ENCODE results near the gene FKBP2.

FKBP2 gene

GRCh38 chr11:64259533-64260067 lies 18.7 kb downstream of the FKBP2 start:
- no peak overlapping the region for H3K4me3 ChIP-seq (replicated peaks; ENCODE audit: insufficient read depth, low read length)
- no peak overlapping the region for H3K27ac ChIP-seq (replicated peaks)
- no peaks in the 10 kb centered on the region for H3K27me3 ChIP-seq (ENCODE audit: insufficient read depth, poor library complexity, severe bottlenecking)
- TF ChIP-seq GABPA (IDR thresholded peaks at IDR 0.05; ENCODE audit: low read depth) (no peak), SPI1 (IDR thresholded peaks at IDR 0.05; ENCODE audit: borderline replicate concordance, low read depth) (no peak), CTCF (IDR thresholded peaks at IDR 0.05; ENCODE audit: insufficient read depth, low read length) (no peak), POLR2AphosphoS5 (IDR thresholded peaks at IDR 0.05; ENCODE audit: low read depth) (no peak), REST (IDR thresholded peaks at IDR 0.05; ENCODE audit: insufficient replicate concordance, low read depth) (no peak)
- no peak for DNase-seq (ENCODE audit: low read depth in 1 of 2, low spot score in 1 of 2)

GRCh38 chr11:64260147-64260708 lies 19.3 kb downstream of the FKBP2 start:
- TF ChIP-seq CTCF (IDR thresholded peaks at IDR 0.05; ENCODE audit: insufficient read depth, low read length) (no peak), GABPA (IDR thresholded peaks at IDR 0.05; ENCODE audit: low read depth) (no peak), REST (IDR thresholded peaks at IDR 0.05; ENCODE audit: insufficient replicate concordance, low read depth) (no peak), POLR2AphosphoS5 (IDR thresholded peaks at IDR 0.05; ENCODE audit: low read depth) (no peak), SPI1 (IDR thresholded peaks at IDR 0.05; ENCODE audit: borderline replicate concordance, low read depth) (no peak)
- no peak overlapping the region for H3K27ac ChIP-seq (replicated peaks)

GRCh38 chr11:64261556-64262080 lies 20.7 kb downstream of the FKBP2 start:
- Histone ChIP-seq H3K4me3 (replicated peaks; ENCODE audit: insufficient read depth, low read length) (no peak overlapping the region), H3K27ac (replicated peaks) (no peak overlapping the region), H3K27me3 (ENCODE audit: insufficient read depth, poor library complexity, severe bottlenecking) (no peaks in the 10 kb centered on the region)
- DNase-seq (ENCODE audit: low read depth in 1 of 2, low spot score in 1 of 2) = no peak
- no peak for TF ChIP-seq SPI1 (IDR thresholded peaks at IDR 0.05; ENCODE audit: borderline replicate concordance, low read depth)
- TF ChIP-seq POLR2AphosphoS5 (IDR thresholded peaks at IDR 0.05; ENCODE audit: low read depth) = no peak
- no peak for TF ChIP-seq GABPA (IDR thresholded peaks at IDR 0.05; ENCODE audit: low read depth)
- TF ChIP-seq CTCF (IDR thresholded peaks at IDR 0.05; ENCODE audit: insufficient read depth, low read length) = no peak
- no peak for TF ChIP-seq REST (IDR thresholded peaks at IDR 0.05; ENCODE audit: insufficient replicate concordance, low read depth)

More at GRCh38 chr11:64260147-64260708, 19.3 kb downstream of the FKBP2 start:
- DNase-seq (ENCODE audit: low read depth in 1 of 2, low spot score in 1 of 2) = no peak
- H3K27me3 ChIP-seq (ENCODE audit: insufficient read depth, poor library complexity, severe bottlenecking) = no peaks in the 10 kb centered on the region
- no peak overlapping the region for H3K4me3 ChIP-seq (replicated peaks; ENCODE audit: insufficient read depth, low read length)
